ENCODE data around the gene PABPN1.

DNA sequence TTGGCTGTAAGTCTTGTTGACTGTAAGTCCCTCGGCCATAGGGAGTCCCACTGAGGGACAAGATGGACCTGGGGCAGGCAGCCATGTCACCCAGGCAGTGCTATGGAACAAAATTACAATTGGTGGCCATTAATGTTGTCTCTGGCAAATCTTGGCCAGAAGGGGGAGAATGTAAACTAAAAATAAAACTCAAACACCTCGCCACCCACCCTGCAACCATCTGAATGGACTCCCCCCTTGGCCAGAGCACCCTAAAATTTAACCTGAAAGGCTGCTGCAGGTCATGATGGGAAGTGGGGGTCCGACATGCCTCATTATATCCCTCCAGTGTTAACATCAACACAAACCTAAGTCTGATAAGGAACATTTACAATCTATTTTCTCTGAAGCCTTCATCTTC is 23.2 kb downstream of the PABPN1 start:
- TF ChIP-seq FOXM1 (IDR thresholded peaks at IDR 0.05; ENCODE audit: borderline replicate concordance, low read depth), result no peak
- TF ChIP-seq TCF12 (IDR thresholded peaks at IDR 0.05; ENCODE audit: low read depth), result no peak
- no peak for TF ChIP-seq TAF1 (IDR thresholded peaks at IDR 0.05; ENCODE audit: low read depth)
- no peak for TF ChIP-seq YY1 (IDR thresholded peaks at IDR 0.05; ENCODE audit: low read depth)
- no peak for TF ChIP-seq RAD21 (IDR thresholded peaks at IDR 0.05; ENCODE audit: low read depth)
- TF ChIP-seq, protein P1, sequence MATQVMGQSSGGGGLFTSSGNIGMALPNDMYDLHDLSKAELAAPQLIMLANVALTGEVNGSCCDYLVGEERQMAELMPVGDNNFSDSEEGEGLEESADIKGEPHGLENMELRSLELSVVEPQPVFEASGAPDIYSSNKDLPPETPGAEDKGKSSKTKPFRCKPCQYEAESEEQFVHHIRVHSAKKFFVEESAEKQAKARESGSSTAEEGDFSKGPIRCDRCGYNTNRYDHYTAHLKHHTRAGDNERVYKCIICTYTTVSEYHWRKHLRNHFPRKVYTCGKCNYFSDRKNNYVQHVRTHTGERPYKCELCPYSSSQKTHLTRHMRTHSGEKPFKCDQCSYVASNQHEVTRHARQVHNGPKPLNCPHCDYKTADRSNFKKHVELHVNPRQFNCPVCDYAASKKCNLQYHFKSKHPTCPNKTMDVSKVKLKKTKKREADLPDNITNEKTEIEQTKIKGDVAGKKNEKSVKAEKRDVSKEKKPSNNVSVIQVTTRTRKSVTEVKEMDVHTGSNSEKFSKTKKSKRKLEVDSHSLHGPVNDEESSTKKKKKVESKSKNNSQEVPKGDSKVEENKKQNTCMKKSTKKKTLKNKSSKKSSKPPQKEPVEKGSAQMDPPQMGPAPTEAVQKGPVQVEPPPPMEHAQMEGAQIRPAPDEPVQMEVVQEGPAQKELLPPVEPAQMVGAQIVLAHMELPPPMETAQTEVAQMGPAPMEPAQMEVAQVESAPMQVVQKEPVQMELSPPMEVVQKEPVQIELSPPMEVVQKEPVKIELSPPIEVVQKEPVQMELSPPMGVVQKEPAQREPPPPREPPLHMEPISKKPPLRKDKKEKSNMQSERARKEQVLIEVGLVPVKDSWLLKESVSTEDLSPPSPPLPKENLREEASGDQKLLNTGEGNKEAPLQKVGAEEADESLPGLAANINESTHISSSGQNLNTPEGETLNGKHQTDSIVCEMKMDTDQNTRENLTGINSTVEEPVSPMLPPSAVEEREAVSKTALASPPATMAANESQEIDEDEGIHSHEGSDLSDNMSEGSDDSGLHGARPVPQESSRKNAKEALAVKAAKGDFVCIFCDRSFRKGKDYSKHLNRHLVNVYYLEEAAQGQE (IDR thresholded peaks at IDR 0.05; ENCODE audit: low read depth), result no peak
- no peak for TF ChIP-seq EP300 (IDR thresholded peaks at IDR 0.05; ENCODE audit: borderline replicate concordance)
- TF ChIP-seq CREB1 (IDR thresholded peaks at IDR 0.05; ENCODE audit: low read depth), result no peak
- no peak for TF ChIP-seq EGR1 (IDR thresholded peaks at IDR 0.05)
- TF ChIP-seq TEAD4 (IDR thresholded peaks at IDR 0.05), result no peak
- no peak for TF ChIP-seq NFIC (IDR thresholded peaks at IDR 0.05)
- TF ChIP-seq CEBPB (IDR thresholded peaks at IDR 0.05), result no peak
- no peak for TF ChIP-seq ZBTB7A (IDR thresholded peaks at IDR 0.05; ENCODE audit: low read depth)

Measured in Ishikawa (cell line).